Measurements from ENCODE around the gene TKTL1.
"Not testable (repeated sequence)": the region's sequence is repeated elsewhere in the genome, so short reads cannot be mapped to it uniquely, and the experiment has no call there.

GRCh38 chrX:154286406-154286805 is 9.2 kb upstream of the TKTL1 start:
- not testable (repeated sequence) for TF ChIP-seq FOSL1 (IDR thresholded peaks at IDR 0.05; ENCODE audit: insufficient read depth, low read depth, low read length); POLR2AphosphoS5 (IDR thresholded peaks at IDR 0.05; ENCODE audit: low read depth, low read length); RXRA (IDR thresholded peaks at IDR 0.05; ENCODE audit: insufficient read depth, low read depth, low read length); CTCF (IDR thresholded peaks at IDR 0.05; ENCODE audit: control extremely low read depth in 1 of 3, insufficient read depth in 1 of 3, low read depth in 1 of 3, low read length in 3 of 3)
